ENCODE data around the gene VAPA.

VAPA gene

GRCh38 chr18:9871244-9871746 lies 42.5 kb upstream of the VAPA start:
- TF ChIP-seq SPI1 (IDR thresholded peaks at IDR 0.05; ENCODE audit: low read depth, low read length) (no peak), TAF1 (IDR thresholded peaks at IDR 0.05; ENCODE audit: low read depth, low read length) (no peak), POLR2A (IDR thresholded peaks at IDR 0.05; ENCODE audit: low read depth, low read length) (no peak), PAX5 (IDR thresholded peaks at IDR 0.05; ENCODE audit: insufficient read depth, low read length, severe bottlenecking) (no peak), POU2F2 (IDR thresholded peaks at IDR 0.05; ENCODE audit: low read depth, low read length) (no peak), POLR2AphosphoS5 (IDR thresholded peaks at IDR 0.05; ENCODE audit: low read depth, low read length) (no peak)
- DNase-seq (ENCODE audit: insufficient read length, low spot score) (no peak), FAIRE-seq (no peak)

GRCh38 chr18:9872823-9873222 lies 41.0 kb upstream of the VAPA start:
- DNase-seq (ENCODE audit: insufficient read length, low spot score) (no peak), FAIRE-seq (no peak)
- TF ChIP-seq PAX5 (IDR thresholded peaks at IDR 0.05; ENCODE audit: insufficient read depth, low read length, severe bottlenecking): no peak
- no peak for TF ChIP-seq SPI1 (IDR thresholded peaks at IDR 0.05; ENCODE audit: low read depth, low read length)
- no peak for TF ChIP-seq POU2F2 (IDR thresholded peaks at IDR 0.05; ENCODE audit: low read depth, low read length)
- no peak for TF ChIP-seq TAF1 (IDR thresholded peaks at IDR 0.05; ENCODE audit: low read depth, low read length)
- TF ChIP-seq POLR2A (IDR thresholded peaks at IDR 0.05; ENCODE audit: low read depth, low read length): no peak
- no peak for TF ChIP-seq POLR2AphosphoS5 (IDR thresholded peaks at IDR 0.05; ENCODE audit: low read depth, low read length)

- DNase-seq (ENCODE audit: insufficient read length, low spot score): no peak
These were observed 39.1 kb upstream of the VAPA start for GRCh38 chr18:9874728-9875127.

GRCh38 chr18:9876212-9876866 lies 37.5 kb upstream of the VAPA start:
- no peak for FAIRE-seq
- TF ChIP-seq TAF1 (IDR thresholded peaks at IDR 0.05; ENCODE audit: low read depth, low read length) (no peak), PAX5 (IDR thresholded peaks at IDR 0.05; ENCODE audit: insufficient read depth, low read length, severe bottlenecking) (no peak), POU2F2 (IDR thresholded peaks at IDR 0.05; ENCODE audit: low read depth, low read length) (no peak), POLR2AphosphoS5 (IDR thresholded peaks at IDR 0.05; ENCODE audit: low read depth, low read length) (no peak), POLR2A (IDR thresholded peaks at IDR 0.05; ENCODE audit: low read depth, low read length) (no peak), SPI1 (IDR thresholded peaks at IDR 0.05; ENCODE audit: low read depth, low read length) (no peak)
- no peak for DNase-seq (ENCODE audit: insufficient read length, low spot score)

More at GRCh38 chr18:9874728-9875127, 39.1 kb upstream of the VAPA start:
- TF ChIP-seq POLR2AphosphoS5 (IDR thresholded peaks at IDR 0.05; ENCODE audit: low read depth, low read length): no peak
- FAIRE-seq: no peak

GRCh38 chr18:9876867-9877654 lies 36.8 kb upstream of the VAPA start:
- DNase-seq (ENCODE audit: insufficient read length, low spot score) (no peak), FAIRE-seq (no peak)
- TF ChIP-seq POLR2A (IDR thresholded peaks at IDR 0.05; ENCODE audit: low read depth, low read length) (no peak), TAF1 (IDR thresholded peaks at IDR 0.05; ENCODE audit: low read depth, low read length) (no peak), SPI1 (IDR thresholded peaks at IDR 0.05; ENCODE audit: low read depth, low read length) (no peak), POLR2AphosphoS5 (IDR thresholded peaks at IDR 0.05; ENCODE audit: low read depth, low read length) (no peak), POU2F2 (IDR thresholded peaks at IDR 0.05; ENCODE audit: low read depth, low read length) (no peak), PAX5 (IDR thresholded peaks at IDR 0.05; ENCODE audit: insufficient read depth, low read length, severe bottlenecking) (no peak)

- TF ChIP-seq PAX5 (IDR thresholded peaks at IDR 0.05; ENCODE audit: insufficient read depth, low read length, severe bottlenecking) (no peak), POLR2A (IDR thresholded peaks at IDR 0.05; ENCODE audit: low read depth, low read length) (no peak), TAF1 (IDR thresholded peaks at IDR 0.05; ENCODE audit: low read depth, low read length) (no peak), SPI1 (IDR thresholded peaks at IDR 0.05; ENCODE audit: low read depth, low read length) (no peak), POLR2AphosphoS5 (IDR thresholded peaks at IDR 0.05; ENCODE audit: low read depth, low read length) (no peak), POU2F2 (IDR thresholded peaks at IDR 0.05; ENCODE audit: low read depth, low read length) (no peak)
- DNase-seq (ENCODE audit: insufficient read length, low spot score): no peak
- no peak for FAIRE-seq
These were observed 36.2 kb upstream of the VAPA start for GRCh38 chr18:9877655-9878014.

GRCh38 chr18:9878095-9878494 lies 35.7 kb upstream of the VAPA start:
- DNase-seq (ENCODE audit: insufficient read length, low spot score): no peak
- FAIRE-seq: no peak
- no peak for TF ChIP-seq SPI1 (IDR thresholded peaks at IDR 0.05; ENCODE audit: low read depth, low read length)
- TF ChIP-seq PAX5 (IDR thresholded peaks at IDR 0.05; ENCODE audit: insufficient read depth, low read length, severe bottlenecking): no peak
- no peak for TF ChIP-seq POLR2A (IDR thresholded peaks at IDR 0.05; ENCODE audit: low read depth, low read length)
- no peak for TF ChIP-seq POU2F2 (IDR thresholded peaks at IDR 0.05; ENCODE audit: low read depth, low read length)
- TF ChIP-seq TAF1 (IDR thresholded peaks at IDR 0.05; ENCODE audit: low read depth, low read length): no peak
- TF ChIP-seq POLR2AphosphoS5 (IDR thresholded peaks at IDR 0.05; ENCODE audit: low read depth, low read length): no peak

GRCh38 chr18:9878783-9879242 lies 35.0 kb upstream of the VAPA start:
- DNase-seq (ENCODE audit: insufficient read length, low spot score): no peak
- no peak for TF ChIP-seq SPI1 (IDR thresholded peaks at IDR 0.05; ENCODE audit: low read depth, low read length)
- no peak for TF ChIP-seq PAX5 (IDR thresholded peaks at IDR 0.05; ENCODE audit: insufficient read depth, low read length, severe bottlenecking)
- no peak for TF ChIP-seq POU2F2 (IDR thresholded peaks at IDR 0.05; ENCODE audit: low read depth, low read length)
- no peak for TF ChIP-seq POLR2A (IDR thresholded peaks at IDR 0.05; ENCODE audit: low read depth, low read length)
- no peak for TF ChIP-seq TAF1 (IDR thresholded peaks at IDR 0.05; ENCODE audit: low read depth, low read length)
- TF ChIP-seq POLR2AphosphoS5 (IDR thresholded peaks at IDR 0.05; ENCODE audit: low read depth, low read length): no peak
- FAIRE-seq: no peak

GRCh38 chr18:9884090-9884489 lies 29.7 kb upstream of the VAPA start:
- no peak for TF ChIP-seq PAX5 (IDR thresholded peaks at IDR 0.05; ENCODE audit: insufficient read depth, low read length, severe bottlenecking)
- TF ChIP-seq POLR2AphosphoS5 (IDR thresholded peaks at IDR 0.05; ENCODE audit: low read depth, low read length): no peak
- no peak for TF ChIP-seq SPI1 (IDR thresholded peaks at IDR 0.05; ENCODE audit: low read depth, low read length)
- no peak for TF ChIP-seq POU2F2 (IDR thresholded peaks at IDR 0.05; ENCODE audit: low read depth, low read length)
- TF ChIP-seq POLR2A (IDR thresholded peaks at IDR 0.05; ENCODE audit: low read depth, low read length): no peak
- no peak for TF ChIP-seq TAF1 (IDR thresholded peaks at IDR 0.05; ENCODE audit: low read depth, low read length)
- DNase-seq (ENCODE audit: insufficient read length, low spot score) (no peak), FAIRE-seq (no peak)

Measured in GM12891 (cell line).